WTC11 (cell line): ENCODE results near the gene LMF1. TPM values are rescaled to one million over a fixed set of nuclear protein-coding genes. Genes with fewer than 3 reads are reported as not detected.

Experiments
- ATAC-seq: fragments of 200-7000 bp; cut with Tn5 transposase; 2 replicates; pipeline ENCODE4 v1.10.0; 2021; ENCODE audit warnings: mild to moderate bottlenecking, moderate library complexity
- CTCF ChIA-PET: fragments of 300-600 bp; sonication (Branson Sonifier 250); formaldehyde crosslinking; loops from one replicate; lab custom pipeline; 2021; ENCODE audit warnings: antibody characterized with exemption; lab: Charles Lee
- POLR2A ChIA-PET: fragments of 350-600 bp; sonication (Branson Sonifier 250); formaldehyde crosslinking; loops from one replicate; lab custom pipeline; 2021; ENCODE audit warnings: antibody characterized with exemption; lab: Charles Lee
- DNase-seq: peaks from one replicate; pipeline ENCODE4 v3.0.0; 2021; ENCODE audit warnings: low spot score
- H3K27ac Mint-ChIP-seq: 2 replicates; pipeline ENCODE4 v1.8.0; 2021; ENCODE audit warnings: mixed read lengths
- H3K27me3 Mint-ChIP-seq: 2 replicates; pipeline ENCODE4 v1.8.0; 2021; ENCODE audit warnings: low read depth, mild to moderate bottlenecking, moderate library complexity, mixed read lengths
- H3K36me3 Mint-ChIP-seq: 2 replicates; pipeline ENCODE4 v1.8.0; 2021; ENCODE audit warnings: mixed read lengths
- H3K4me1 Mint-ChIP-seq: 2 replicates; pipeline ENCODE4 v1.8.0; 2022; ENCODE audit warnings: mixed read lengths
- H3K4me3 Mint-ChIP-seq: 2 replicates; pipeline ENCODE4 v1.8.0; 2021; ENCODE audit warnings: mild to moderate bottlenecking, moderate library complexity, mixed read lengths
- H3K9me3 Mint-ChIP-seq: 2 replicates; pipeline ENCODE4 v1.8.0; 2021; ENCODE audit warnings: mixed read lengths
- ETV6 ChIP-seq: sonication (generic); formaldehyde crosslinking; IDR thresholded peaks from 2 replicates; pipeline ENCODE4 v1.8.1; 2022; ENCODE audit warnings: mild to moderate bottlenecking, missing genetic modification reagents
- HMGA2 ChIP-seq: fragments of 250-450 bp; sonication (Bioruptor Pico); IDR thresholded peaks from 2 replicates; pipeline ENCODE4 v1.4.0; 2021; ENCODE audit warnings: mild to moderate bottlenecking, moderate library complexity
- IRF2 ChIP-seq: sonication (generic); formaldehyde crosslinking; IDR thresholded peaks from 2 replicates; pipeline ENCODE4 v1.8.0; 2022; ENCODE audit warnings: low read depth, missing genetic modification reagents, borderline replicate concordance
- JUN ChIP-seq: sonication (generic); formaldehyde crosslinking; IDR thresholded peaks from 2 replicates; pipeline ENCODE4 v1.8.0; 2023; ENCODE audit warnings: mild to moderate bottlenecking, missing genetic modification reagents
- MXD4 ChIP-seq: fragments of 250-450 bp; sonication (Bioruptor Pico); IDR thresholded peaks from 2 replicates; pipeline ENCODE4 v1.8.0; 2021; ENCODE audit warnings: mild to moderate bottlenecking, moderate library complexity, borderline replicate concordance
- MYBL2 ChIP-seq: sonication (generic); formaldehyde crosslinking; IDR thresholded peaks from 2 replicates; pipeline ENCODE4 v1.8.1; 2023; ENCODE audit warnings: mild to moderate bottlenecking, moderate library complexity, missing genetic modification reagents
- NFYB ChIP-seq: sonication (generic); formaldehyde crosslinking; conservative IDR thresholded peaks from 2 replicates; pipeline ENCODE4 v1.8.0; 2022; ENCODE audit warnings: low read depth, missing genetic modification reagents
- NR2C2 ChIP-seq: sonication (generic); formaldehyde crosslinking; IDR thresholded peaks from 2 replicates; pipeline ENCODE4 v1.8.0; 2022; ENCODE audit warnings: mild to moderate bottlenecking, missing genetic modification reagents
- OVOL2 ChIP-seq: fragments of 250-450 bp; sonication (Bioruptor Pico); IDR thresholded peaks from 2 replicates; pipeline ENCODE4 v1.9.0; 2021; ENCODE audit warnings: mild to moderate bottlenecking, borderline replicate concordance
- RORB ChIP-seq: fragments of 250-450 bp; sonication (Bioruptor Pico); IDR thresholded peaks from 2 replicates; pipeline ENCODE4 v1.9.0; 2021; ENCODE audit warnings: mild to moderate bottlenecking
- SMAD3 ChIP-seq: sonication (generic); formaldehyde crosslinking; IDR thresholded peaks from 2 replicates; pipeline ENCODE4 v1.8.0; 2022; ENCODE audit warnings: missing genetic modification reagents, mild to moderate bottlenecking, borderline replicate concordance
- SP1 ChIP-seq: sonication (generic); formaldehyde crosslinking; conservative IDR thresholded peaks from 2 replicates; pipeline ENCODE4 v1.8.1; 2022; ENCODE audit warnings: missing genetic modification reagents
- TEAD4 ChIP-seq: sonication (generic); formaldehyde crosslinking; IDR thresholded peaks from 2 replicates; pipeline ENCODE4 v1.8.0; 2022; ENCODE audit warnings: mild to moderate bottlenecking, missing genetic modification reagents
- ZNF121 ChIP-seq: sonication (generic); formaldehyde crosslinking; IDR thresholded peaks from 2 replicates; pipeline ENCODE4 v1.8.0; 2023; ENCODE audit warnings: missing genetic modification reagents
- ZNF219 ChIP-seq: sonication (generic); formaldehyde crosslinking; IDR thresholded peaks from 2 replicates; pipeline ENCODE4 v1.8.0; 2023; ENCODE audit warnings: missing genetic modification reagents, mild to moderate bottlenecking, borderline replicate concordance
- total RNA-seq: library from RNA; stranded (reverse); gene quantifications from 3 replicates; pipeline ENCODE4 v1.2.3, GENCODE V29; 2021
- TF ChIP-seq, protein P1 (sequence below): fragments of 250-450 bp; sonication (Bioruptor Pico); IDR thresholded peaks from 2 replicates; pipeline ENCODE4 v1.9.0; 2021; ENCODE audit warnings: moderate library complexity, mild to moderate bottlenecking, inconsistent platforms, borderline replicate concordance
- TF ChIP-seq, protein P2 (sequence below): sonication (generic); formaldehyde crosslinking; IDR thresholded peaks from 2 replicates; pipeline ENCODE4 v1.8.1; 2022; ENCODE audit warnings: mild to moderate bottlenecking, moderate library complexity, missing genetic modification reagents
- TF ChIP-seq, protein P3 (sequence below): sonication (generic); formaldehyde crosslinking; IDR thresholded peaks from 2 replicates; pipeline ENCODE4 v1.8.1; 2022; ENCODE audit warnings: low read depth, mild to moderate bottlenecking, moderate library complexity, missing genetic modification reagents, borderline replicate concordance
- TF ChIP-seq, protein P4 (sequence below): sonication (generic); formaldehyde crosslinking; IDR thresholded peaks from 2 replicates; pipeline ENCODE4 v1.8.1; 2022; ENCODE audit warnings: low read depth, missing genetic modification reagents, borderline replicate concordance
- TF ChIP-seq, protein P5 (sequence below): sonication (generic); formaldehyde crosslinking; IDR thresholded peaks from 2 replicates; pipeline ENCODE4 v1.8.1; 2023; ENCODE audit warnings: mild to moderate bottlenecking, moderate library complexity, missing genetic modification reagents
- TF ChIP-seq, protein P6 (sequence below): fragments of 250-450 bp; sonication (Bioruptor Pico); IDR thresholded peaks from 2 replicates; pipeline ENCODE4 v1.9.0; 2021; ENCODE audit warnings: mild to moderate bottlenecking
- TF ChIP-seq, protein P7 (sequence below): sonication (generic); formaldehyde crosslinking; IDR thresholded peaks from 2 replicates; pipeline ENCODE4 v1.8.1; 2023; ENCODE audit warnings: mild to moderate bottlenecking, missing genetic modification reagents, moderate library complexity
- TF ChIP-seq, protein P8 (sequence below): fragments of 250-450 bp; sonication (Bioruptor Pico); IDR thresholded peaks from 2 replicates; pipeline ENCODE4 v2.1.2; 2022; ENCODE audit warnings: mild to moderate bottlenecking, moderate library complexity
- TF ChIP-seq, protein P9 (sequence below): sonication (generic); formaldehyde crosslinking; IDR thresholded peaks from 2 replicates; pipeline ENCODE4 v1.8.0; 2022; ENCODE audit warnings: mild to moderate bottlenecking, missing genetic modification reagents

LMF1 gene
- total RNA-seq, 1 experiment from 2014 or later, result 10.5 TPM

DNA sequence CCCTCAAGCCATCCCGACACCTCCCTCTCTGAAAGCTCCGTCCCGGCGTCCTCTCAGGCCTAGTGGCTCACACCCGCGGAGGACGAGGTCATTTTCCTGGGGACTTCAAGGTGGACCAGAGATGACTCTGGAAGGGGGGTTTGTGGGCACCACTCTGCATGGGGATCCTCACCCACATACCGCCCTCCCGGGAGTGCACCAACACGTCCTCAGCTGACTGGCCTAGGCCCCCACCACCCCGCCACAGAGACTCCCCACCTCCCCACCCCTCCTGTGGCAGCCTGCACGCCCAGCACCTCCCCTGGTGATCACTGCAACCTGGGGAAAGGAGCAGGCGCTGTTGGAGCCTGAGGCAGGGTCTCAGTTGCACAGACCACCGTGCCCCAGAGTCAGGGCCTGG, 8.4 kb upstream of the LMF1 start (continued):
- TF ChIP-seq, protein P1, sequence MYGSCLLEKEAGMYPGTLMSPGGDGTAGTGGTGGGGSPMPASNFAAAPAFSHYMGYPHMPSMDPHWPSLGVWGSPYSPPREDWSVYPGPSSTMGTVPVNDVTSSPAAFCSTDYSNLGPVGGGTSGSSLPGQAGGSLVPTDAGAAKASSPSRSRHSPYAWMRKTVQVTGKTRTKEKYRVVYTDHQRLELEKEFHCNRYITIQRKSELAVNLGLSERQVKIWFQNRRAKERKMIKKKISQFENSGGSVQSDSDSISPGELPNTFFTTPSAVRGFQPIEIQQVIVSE, result no peak

DNA sequence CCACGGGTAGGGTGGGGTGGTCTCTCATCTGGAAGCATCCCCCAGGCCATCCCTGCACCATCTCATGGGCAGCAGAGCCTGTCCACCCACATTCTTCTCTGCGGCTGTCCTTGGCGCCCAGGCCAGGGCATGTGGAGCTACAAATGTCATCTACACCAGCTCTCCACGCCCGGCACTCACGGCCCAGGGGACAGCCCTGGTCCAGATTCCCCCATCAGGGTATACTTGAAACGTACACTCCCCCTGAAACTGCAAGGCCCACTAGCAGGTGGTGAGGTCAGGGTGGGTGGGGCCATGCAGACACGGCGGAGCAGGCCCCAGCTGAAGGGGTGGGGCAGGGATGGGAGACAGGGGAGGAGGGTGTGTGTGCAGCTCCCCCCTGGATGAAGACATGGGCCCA, 7.6 kb upstream of the LMF1 start:
- peaks cover 5% of the 10 kb centered on the region for H3K4me1 Mint-ChIP-seq
- ChIA-PET CTCF (interaction anchor here (4.9 kb wide), 1 partner anchor 80 kb away, joined by 27 read pairs; no protein-coding TSS in a partner anchor), POLR2A (no interaction called here)
- TF ChIP-seq SMAD3, result no peak
- TF ChIP-seq IRF2 (CRISPR knock-in tag), result no peak
- TF ChIP-seq ZNF219 (CRISPR knock-in tag), result no peak
- no peak for TF ChIP-seq ZNF121 (CRISPR knock-in tag)
- TF ChIP-seq MXD4 (CRISPR knock-in tag), result no peak
- no peak for TF ChIP-seq NFYB (CRISPR knock-in tag)
- no peak for TF ChIP-seq OVOL2 (CRISPR knock-in tag)
- TF ChIP-seq, protein P2, sequence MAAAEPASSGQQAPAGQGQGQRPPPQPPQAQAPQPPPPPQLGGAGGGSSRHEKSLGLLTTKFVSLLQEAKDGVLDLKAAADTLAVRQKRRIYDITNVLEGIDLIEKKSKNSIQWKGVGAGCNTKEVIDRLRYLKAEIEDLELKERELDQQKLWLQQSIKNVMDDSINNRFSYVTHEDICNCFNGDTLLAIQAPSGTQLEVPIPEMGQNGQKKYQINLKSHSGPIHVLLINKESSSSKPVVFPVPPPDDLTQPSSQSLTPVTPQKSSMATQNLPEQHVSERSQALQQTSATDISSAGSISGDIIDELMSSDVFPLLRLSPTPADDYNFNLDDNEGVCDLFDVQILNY, result no peak
- TF ChIP-seq HMGA2, result no peak
- TF ChIP-seq, protein P3, sequence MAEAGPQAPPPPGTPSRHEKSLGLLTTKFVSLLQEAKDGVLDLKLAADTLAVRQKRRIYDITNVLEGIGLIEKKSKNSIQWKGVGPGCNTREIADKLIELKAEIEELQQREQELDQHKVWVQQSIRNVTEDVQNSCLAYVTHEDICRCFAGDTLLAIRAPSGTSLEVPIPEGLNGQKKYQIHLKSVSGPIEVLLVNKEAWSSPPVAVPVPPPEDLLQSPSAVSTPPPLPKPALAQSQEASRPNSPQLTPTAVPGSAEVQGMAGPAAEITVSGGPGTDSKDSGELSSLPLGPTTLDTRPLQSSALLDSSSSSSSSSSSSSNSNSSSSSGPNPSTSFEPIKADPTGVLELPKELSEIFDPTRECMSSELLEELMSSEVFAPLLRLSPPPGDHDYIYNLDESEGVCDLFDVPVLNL (CRISPR knock-in tag), result no peak
- TF ChIP-seq, protein P4, sequence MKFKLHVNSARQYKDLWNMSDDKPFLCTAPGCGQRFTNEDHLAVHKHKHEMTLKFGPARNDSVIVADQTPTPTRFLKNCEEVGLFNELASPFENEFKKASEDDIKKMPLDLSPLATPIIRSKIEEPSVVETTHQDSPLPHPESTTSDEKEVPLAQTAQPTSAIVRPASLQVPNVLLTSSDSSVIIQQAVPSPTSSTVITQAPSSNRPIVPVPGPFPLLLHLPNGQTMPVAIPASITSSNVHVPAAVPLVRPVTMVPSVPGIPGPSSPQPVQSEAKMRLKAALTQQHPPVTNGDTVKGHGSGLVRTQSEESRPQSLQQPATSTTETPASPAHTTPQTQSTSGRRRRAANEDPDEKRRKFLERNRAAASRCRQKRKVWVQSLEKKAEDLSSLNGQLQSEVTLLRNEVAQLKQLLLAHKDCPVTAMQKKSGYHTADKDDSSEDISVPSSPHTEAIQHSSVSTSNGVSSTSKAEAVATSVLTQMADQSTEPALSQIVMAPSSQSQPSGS (CRISPR knock-in tag), result no peak
- no peak for TF ChIP-seq TEAD4 (CRISPR knock-in tag)
- TF ChIP-seq, protein P5, sequence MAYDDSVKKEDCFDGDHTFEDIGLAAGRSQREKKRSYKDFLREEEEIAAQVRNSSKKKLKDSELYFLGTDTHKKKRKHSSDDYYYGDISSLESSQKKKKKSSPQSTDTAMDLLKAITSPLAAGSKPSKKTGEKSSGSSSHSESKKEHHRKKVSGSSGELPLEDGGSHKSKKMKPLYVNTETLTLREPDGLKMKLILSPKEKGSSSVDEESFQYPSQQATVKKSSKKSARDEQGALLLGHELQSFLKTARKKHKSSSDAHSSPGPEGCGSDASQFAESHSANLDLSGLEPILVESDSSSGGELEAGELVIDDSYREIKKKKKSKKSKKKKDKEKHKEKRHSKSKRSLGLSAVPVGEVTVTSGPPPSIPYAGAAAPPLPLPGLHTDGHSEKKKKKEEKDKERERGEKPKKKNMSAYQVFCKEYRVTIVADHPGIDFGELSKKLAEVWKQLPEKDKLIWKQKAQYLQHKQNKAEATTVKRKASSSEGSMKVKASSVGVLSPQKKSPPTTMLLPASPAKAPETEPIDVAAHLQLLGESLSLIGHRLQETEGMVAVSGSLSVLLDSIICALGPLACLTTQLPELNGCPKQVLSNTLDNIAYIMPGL (CRISPR knock-in tag), result no peak
- TF ChIP-seq ETV6 (CRISPR knock-in tag), result no peak
- no peak overlapping the region for H3K27ac Mint-ChIP-seq
- no peak for DNase-seq
- peaks cover 31% of the 10 kb centered on the region for H3K27me3 Mint-ChIP-seq
- ATAC-seq, result no peak
- peaks cover 6% of the 10 kb centered on the region for H3K9me3 Mint-ChIP-seq
- H3K4me3 Mint-ChIP-seq, result no peak overlapping the region
- no peaks in the 10 kb centered on the region for H3K36me3 Mint-ChIP-seq

DNA sequence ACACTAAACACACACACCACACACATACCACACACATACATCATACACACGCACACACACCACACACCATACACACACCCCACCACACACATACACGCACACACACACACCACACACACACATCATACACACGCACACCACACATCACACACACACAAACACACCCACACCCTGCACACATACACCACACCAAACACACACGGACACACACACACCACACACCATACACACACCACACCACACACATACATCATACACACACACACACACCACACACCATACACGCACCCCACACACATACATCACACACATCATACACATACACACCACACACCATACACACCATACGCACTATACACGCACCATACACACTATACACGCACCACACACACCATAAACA, 7.1 kb upstream of the LMF1 start:
- H3K36me3 Mint-ChIP-seq, result no peaks in the 10 kb centered on the region
- peaks cover 6% of the 10 kb centered on the region for H3K9me3 Mint-ChIP-seq
- H3K4me1 Mint-ChIP-seq, result peaks cover 3% of the 10 kb centered on the region
- ATAC-seq (no peak), DNase-seq (no peak)
- ChIA-PET POLR2A (no interaction called here), CTCF (interaction anchor here (4.9 kb wide), 1 partner anchor 80 kb away, joined by 27 read pairs; no protein-coding TSS in a partner anchor)
- H3K27ac Mint-ChIP-seq, result peak overlapping the region; percentile 6; the same call in 1 of the 2 replicates
- H3K4me3 Mint-ChIP-seq, result no peak overlapping the region
- peaks cover 27% of the 10 kb centered on the region for H3K27me3 Mint-ChIP-seq
- no peak for TF ChIP-seq HMGA2
- no peak for TF ChIP-seq JUN (CRISPR knock-in tag)
- TF ChIP-seq NR2C2, result no peak
- TF ChIP-seq, protein P6, sequence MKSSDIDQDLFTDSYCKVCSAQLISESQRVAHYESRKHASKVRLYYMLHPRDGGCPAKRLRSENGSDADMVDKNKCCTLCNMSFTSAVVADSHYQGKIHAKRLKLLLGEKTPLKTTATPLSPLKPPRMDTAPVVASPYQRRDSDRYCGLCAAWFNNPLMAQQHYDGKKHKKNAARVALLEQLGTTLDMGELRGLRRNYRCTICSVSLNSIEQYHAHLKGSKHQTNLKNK (CRISPR knock-in tag), result no peak
- no peak for TF ChIP-seq MYBL2 (CRISPR knock-in tag)
- TF ChIP-seq SP1 (CRISPR knock-in tag), result no peak
- TF ChIP-seq RORB, result no peak
- TF ChIP-seq, protein P7, sequence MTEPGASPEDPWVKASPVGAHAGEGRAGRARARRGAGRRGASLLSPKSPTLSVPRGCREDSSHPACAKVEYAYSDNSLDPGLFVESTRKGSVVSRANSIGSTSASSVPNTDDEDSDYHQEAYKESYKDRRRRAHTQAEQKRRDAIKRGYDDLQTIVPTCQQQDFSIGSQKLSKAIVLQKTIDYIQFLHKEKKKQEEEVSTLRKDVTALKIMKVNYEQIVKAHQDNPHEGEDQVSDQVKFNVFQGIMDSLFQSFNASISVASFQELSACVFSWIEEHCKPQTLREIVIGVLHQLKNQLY (CRISPR knock-in tag), result no peak
- TF ChIP-seq, protein P8, sequence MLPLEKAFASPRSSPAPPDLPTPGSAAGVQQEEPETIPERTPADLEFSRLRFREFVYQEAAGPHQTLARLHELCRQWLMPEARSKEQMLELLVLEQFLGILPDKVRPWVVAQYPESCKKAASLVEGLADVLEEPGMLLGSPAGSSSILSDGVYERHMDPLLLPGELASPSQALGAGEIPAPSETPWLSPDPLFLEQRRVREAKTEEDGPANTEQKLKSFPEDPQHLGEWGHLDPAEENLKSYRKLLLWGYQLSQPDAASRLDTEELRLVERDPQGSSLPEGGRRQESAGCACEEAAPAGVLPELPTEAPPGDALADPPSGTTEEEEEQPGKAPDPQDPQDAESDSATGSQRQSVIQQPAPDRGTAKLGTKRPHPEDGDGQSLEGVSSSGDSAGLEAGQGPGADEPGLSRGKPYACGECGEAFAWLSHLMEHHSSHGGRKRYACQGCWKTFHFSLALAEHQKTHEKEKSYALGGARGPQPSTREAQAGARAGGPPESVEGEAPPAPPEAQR (CRISPR knock-in tag), result no peak
- TF ChIP-seq, protein P9, sequence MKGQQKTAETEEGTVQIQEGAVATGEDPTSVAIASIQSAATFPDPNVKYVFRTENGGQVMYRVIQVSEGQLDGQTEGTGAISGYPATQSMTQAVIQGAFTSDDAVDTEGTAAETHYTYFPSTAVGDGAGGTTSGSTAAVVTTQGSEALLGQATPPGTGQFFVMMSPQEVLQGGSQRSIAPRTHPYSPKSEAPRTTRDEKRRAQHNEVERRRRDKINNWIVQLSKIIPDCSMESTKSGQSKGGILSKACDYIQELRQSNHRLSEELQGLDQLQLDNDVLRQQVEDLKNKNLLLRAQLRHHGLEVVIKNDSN, result no peak
